ENCODE measurements around the gene RAPGEF4. TPM values are rescaled to one million over a fixed set of nuclear protein-coding genes. Genes with fewer than 3 reads are reported as not detected.
A peak's percentile ranks its signal among the peaks of the same experiment; 100 is the strongest.

RAPGEF4 gene
- total and polyA plus RNA-seq, 2 of the 8 experiments (the other 6 are each of a cell fraction or from before 2014, with no cell fraction given): 1.2 to 2.6 TPM

DNA sequence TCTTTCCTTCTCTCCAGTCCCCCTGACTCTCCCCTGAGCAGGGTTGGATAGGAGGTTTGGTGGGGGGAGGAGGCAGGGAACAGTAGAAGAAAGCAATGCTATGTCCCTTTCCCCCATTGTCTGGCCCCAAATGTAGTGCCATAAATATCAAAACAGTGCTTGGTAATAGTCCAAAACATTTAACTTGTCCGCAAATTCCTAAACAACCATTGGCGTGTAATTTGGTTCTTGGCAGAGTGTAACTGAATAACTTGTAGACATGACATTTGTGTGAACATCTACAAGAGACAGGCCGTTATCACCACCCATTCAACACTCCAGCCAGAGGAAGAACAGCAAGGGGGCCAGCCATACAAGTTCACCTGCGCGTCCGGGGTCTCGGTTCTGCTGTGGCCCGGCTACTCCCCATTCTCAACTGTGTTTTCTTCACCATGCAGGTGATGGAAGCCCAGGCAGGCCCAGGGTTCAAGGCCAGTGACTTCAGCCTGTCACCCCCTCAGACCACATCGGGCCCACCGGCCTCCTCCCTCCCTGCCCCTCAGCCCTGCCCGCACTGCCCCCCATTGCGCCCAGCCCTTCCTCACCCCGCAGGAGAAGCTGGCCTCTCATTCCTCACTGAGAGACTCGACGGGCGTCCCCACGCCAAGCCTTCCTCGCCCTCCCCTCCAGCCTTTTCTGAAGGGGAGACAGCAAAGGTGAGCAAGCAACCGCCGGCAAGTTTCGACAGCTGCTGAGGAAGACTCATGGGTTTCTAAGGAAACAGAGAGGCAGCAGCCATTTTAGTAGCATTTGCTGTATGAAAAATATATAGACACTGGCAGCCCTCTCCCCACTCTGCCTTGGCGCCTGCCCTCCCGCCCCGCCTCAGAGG, 699 bp upstream of the RAPGEF4 start:
- Histone ChIP-seq H2BK15ac (ENCODE audit: low read length) (no peak overlapping the region), H2BK5ac (ENCODE audit: low read depth, low read length) (no peak overlapping the region), H2BK20ac (ENCODE audit: low read length) (no peak overlapping the region), H2BK120ac (replicated peaks; ENCODE audit: low read depth, low read length) (no peak overlapping the region), H3K56ac (replicated peaks; ENCODE audit: insufficient read length, low read depth, low read length) (no peak overlapping the region), H3K4me2 (ENCODE audit: insufficient read depth in 1 of 2, low read depth in 2 of 2, low read length in 2 of 2) (peak overlapping the region; percentile 77 to 80), H3K4me1 (replicated peaks in 1 of 4; ENCODE audit: control insufficient read depth in 3 of 4, insufficient read depth in 4 of 4, low read length in 3 of 4) (peaks cover 0 to 4% (median 2%) of the 10 kb centered on the region in 4 experiments; a peak in 5 of 7 replicates), H3K4ac (replicated peaks; ENCODE audit: insufficient read length, low read depth, low read length) (no peak overlapping the region), H3K79me2 (ENCODE audit: control insufficient read depth in 1 of 2, insufficient read depth in 2 of 2, low read length in 2 of 2) (no peaks in the 10 kb centered on the region), H3K27me3 (replicated peaks in 1 of 4; ENCODE audit: control insufficient read depth in 3 of 4, extremely low read depth in 1 of 4, insufficient read depth in 3 of 4, low read length in 3 of 4) (peaks cover 1 to 23% (median 13%) of the 10 kb centered on the region in 4 experiments), H3K9ac (replicated peaks in 1 of 4; ENCODE audit: extremely low read depth in 1 of 4, low read depth in 3 of 4, low read length in 3 of 4) (no peak overlapping the region), H3K79me1 (ENCODE audit: low read depth, low read length) (no peaks in the 10 kb centered on the region), H3K23me2 (ENCODE audit: low read depth, low read length) (peaks cover 9% of the 10 kb centered on the region; the same call in 1 of the 2 replicates), H2AFZ (ENCODE audit: low read length) (no peak overlapping the region), H4K91ac (replicated peaks; ENCODE audit: insufficient read length, low read length) (no peak overlapping the region), H3K18ac (ENCODE audit: extremely low read depth, low read length) (no peak overlapping the region; the same call in 1 of the 2 replicates), H2BK12ac (ENCODE audit: low read depth, low read length) (no peak overlapping the region), H3K27ac (ENCODE audit: low read depth, low read length) (no peak overlapping the region), H3K23ac (ENCODE audit: insufficient read length) (no peak overlapping the region), H4K5ac (ENCODE audit: insufficient read length, low read depth, low read length) (no peak overlapping the region), H3K36me3 (ENCODE audit: control insufficient read depth in 2 of 4, insufficient read depth in 4 of 4, low read length in 3 of 4) (no peaks in the 10 kb centered on the region), H4K8ac (ENCODE audit: extremely low read depth, insufficient read depth, low read length) (no peak overlapping the region), H3K4me3 (ENCODE audit: extremely low read depth in 1 of 4, insufficient read depth in 2 of 4, low read depth in 3 of 4, low read length in 4 of 4) (peak overlapping the region; percentile 42 to 68 (median 54)), H3K14ac (ENCODE audit: insufficient read length) (no peak overlapping the region), H4K20me1 (replicated peaks in 1 of 2; ENCODE audit: control insufficient read depth in 1 of 2, insufficient read depth in 2 of 2, low read length in 2 of 2) (no peaks in the 10 kb centered on the region), H3K9me3 (ENCODE audit: insufficient read depth in 2 of 2, low read depth in 1 of 2, low read length in 1 of 2) (no peaks in the 10 kb centered on the region), H2AK5ac (ENCODE audit: low read depth, low read length) (no peak overlapping the region)
- CTCF ChIA-PET (ENCODE audit: partially characterized antibody): no interaction called here
- DNase-seq (ENCODE audit: low read depth in 1 of 2, low spot score in 2 of 2) (no peak), FAIRE-seq (no peak)
- POLR2A ChIA-PET (ENCODE audit: partially characterized antibody): no interaction called here
- 47% methylated on average over 14 of the region's 24 CpGs; no CpG with 5 or more reads in 1 of the 2 experiments for WGBS, 2 experiments (ENCODE audit: extremely low coverage in 1 of 2, insufficient coverage in 1 of 2, insufficient read length in 1 of 2, insufficient replicate concordance in 2 of 2, low coverage in 1 of 2, low lambda C conversion rate in 2 of 2, missing lambda C conversion rate in 1 of 2)
- peak; percentile 32 for TF ChIP-seq ASH2L (IDR thresholded peaks at IDR 0.05; ENCODE audit: low read length)
- TF ChIP-seq, protein P1, sequence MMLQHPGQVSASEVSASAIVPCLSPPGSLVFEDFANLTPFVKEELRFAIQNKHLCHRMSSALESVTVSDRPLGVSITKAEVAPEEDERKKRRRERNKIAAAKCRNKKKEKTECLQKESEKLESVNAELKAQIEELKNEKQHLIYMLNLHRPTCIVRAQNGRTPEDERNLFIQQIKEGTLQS (IDR thresholded peaks at IDR 0.05; ENCODE audit: insufficient read depth, low read depth, low read length): no peak
- 0 out of 2 replicates have a peak, but pooled peaks have one; percentile 5 for TF ChIP-seq TAF1 (IDR thresholded peaks at IDR 0.05; ENCODE audit: low read depth, low read length)
- peak; percentile 80 for TF ChIP-seq YY1 (IDR thresholded peaks at IDR 0.05; ENCODE audit: low read depth, low read length)

All from H1 (cell line).